Neutrophil (primary cell): ENCODE results near the gene TBC1D5.
"Not testable (repeated sequence)": the region's sequence is repeated elsewhere in the genome, so short reads cannot be mapped to it uniquely, and the experiment has no call there.

Source experiments
- H3K27ac ChIP-seq: fragments of 200-600 bp; sonication (generic); 2 replicates; pipeline ENCODE4 v1.5.1; 2016; ENCODE audit warnings: mild to moderate bottlenecking, moderate library complexity
- H3K27me3 ChIP-seq: fragments of 200-600 bp; sonication (generic); 2 replicates; pipeline ENCODE4 v1.6.0; 2016; ENCODE audit warnings: mild to moderate bottlenecking
- H3K36me3 ChIP-seq: fragments of 200-600 bp; sonication (generic); 2 replicates; pipeline ENCODE4 v1.5.1; 2017
- H3K4me1 ChIP-seq, 2 experiments: fragments of 200-600 bp in 1 of 2; sonication (generic) in 1 of 2; 1 replicate in 1 of 2; 2 replicates in 1 of 2; pipeline versions ENCODE4 v1.5.1 to v1.6.1; 2013 to 2016; ENCODE audit warnings: low read depth in 1 of 2, low read length in 1 of 2, mild to moderate bottlenecking in 1 of 2, moderate library complexity in 1 of 2; ENCODE audit not compliant: control insufficient read depth in 1 of 2, insufficient read depth in 1 of 2
- H3K4me3 ChIP-seq, 2 experiments: fragments of 200-600 bp in 1 of 2; sonication (generic) in 1 of 2; 1 replicate in 1 of 2; 2 replicates in 1 of 2; pipeline ENCODE4 v1.5.1; 2013 to 2016; ENCODE audit warnings: low read depth in 1 of 2, low read length in 1 of 2, mild to moderate bottlenecking in 1 of 2, moderate library complexity in 1 of 2
- H3K9me3 ChIP-seq: fragments of 200-600 bp; sonication (generic); 2 replicates; pipeline ENCODE4 v1.5.1; 2016
- TF ChIP-seq, protein P1 (sequence below): fragments of 200-600 bp; sonication (generic); IDR thresholded peaks from 2 replicates; pipeline ENCODE4 v1.5.1; 2016; ENCODE audit warnings: antibody characterized with exemption

Gene TBC1D5

DNA sequence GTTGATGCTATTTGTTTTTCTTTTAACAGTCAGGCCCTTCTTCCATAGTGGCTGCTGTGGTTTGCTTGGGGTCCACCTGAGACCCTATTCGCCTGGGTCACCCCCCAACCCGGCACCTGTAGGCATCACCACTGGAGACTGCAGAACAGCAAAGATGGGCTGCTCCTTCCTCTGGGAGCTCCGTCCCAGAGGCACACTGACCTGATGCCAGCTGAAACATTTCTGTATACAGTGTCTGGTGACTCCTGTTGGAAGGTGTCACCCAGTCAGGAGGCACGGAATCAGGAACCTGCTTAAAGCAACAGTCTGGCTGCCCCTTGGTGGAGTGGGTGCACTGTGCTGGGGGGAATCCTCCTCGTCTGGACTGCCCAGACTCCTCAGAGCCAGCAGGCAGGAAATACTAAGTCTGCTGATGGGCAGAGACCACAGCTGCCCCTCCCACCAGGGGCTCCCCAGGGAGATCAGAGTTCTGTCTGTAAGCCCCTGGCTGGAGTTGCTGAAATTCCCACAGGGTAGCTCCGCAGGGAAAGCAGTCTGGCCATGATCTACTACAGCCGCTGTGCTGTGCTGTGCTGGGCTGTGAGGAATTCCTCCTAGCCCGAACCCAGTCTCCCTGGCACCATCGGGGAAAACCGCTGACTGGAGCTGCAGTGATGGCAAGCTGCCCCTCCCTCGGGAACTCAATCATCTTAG, 248.2 kb downstream of the TBC1D5 start:
- no peaks in the 10 kb centered on the region for H3K27me3 ChIP-seq
- H3K4me3 ChIP-seq, result no peak overlapping the region
- H3K36me3 ChIP-seq, result no peaks in the 10 kb centered on the region
- H3K27ac ChIP-seq, result no peak overlapping the region
- no peaks in the 10 kb centered on the region for H3K4me1 ChIP-seq
- TF ChIP-seq, protein P1, sequence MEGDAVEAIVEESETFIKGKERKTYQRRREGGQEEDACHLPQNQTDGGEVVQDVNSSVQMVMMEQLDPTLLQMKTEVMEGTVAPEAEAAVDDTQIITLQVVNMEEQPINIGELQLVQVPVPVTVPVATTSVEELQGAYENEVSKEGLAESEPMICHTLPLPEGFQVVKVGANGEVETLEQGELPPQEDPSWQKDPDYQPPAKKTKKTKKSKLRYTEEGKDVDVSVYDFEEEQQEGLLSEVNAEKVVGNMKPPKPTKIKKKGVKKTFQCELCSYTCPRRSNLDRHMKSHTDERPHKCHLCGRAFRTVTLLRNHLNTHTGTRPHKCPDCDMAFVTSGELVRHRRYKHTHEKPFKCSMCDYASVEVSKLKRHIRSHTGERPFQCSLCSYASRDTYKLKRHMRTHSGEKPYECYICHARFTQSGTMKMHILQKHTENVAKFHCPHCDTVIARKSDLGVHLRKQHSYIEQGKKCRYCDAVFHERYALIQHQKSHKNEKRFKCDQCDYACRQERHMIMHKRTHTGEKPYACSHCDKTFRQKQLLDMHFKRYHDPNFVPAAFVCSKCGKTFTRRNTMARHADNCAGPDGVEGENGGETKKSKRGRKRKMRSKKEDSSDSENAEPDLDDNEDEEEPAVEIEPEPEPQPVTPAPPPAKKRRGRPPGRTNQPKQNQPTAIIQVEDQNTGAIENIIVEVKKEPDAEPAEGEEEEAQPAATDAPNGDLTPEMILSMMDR, result no peak
- no peaks in the 10 kb centered on the region for H3K9me3 ChIP-seq

- Histone ChIP-seq H3K9me3 (no peaks in the 10 kb centered on the region), H3K36me3 (no peaks in the 10 kb centered on the region), H3K27me3 (no peaks in the 10 kb centered on the region), H3K27ac (no peak overlapping the region), H3K4me1 (no peaks in the 10 kb centered on the region), H3K4me3 (no peak overlapping the region)
- TF ChIP-seq, protein P1, result no peak
Measured at GRCh38 chr3:17491601-17492000, 250.8 kb downstream of the TBC1D5 start.

- not testable (repeated sequence) for H3K4me1 ChIP-seq, H3K4me3 ChIP-seq, H3K27me3 ChIP-seq, H3K36me3 ChIP-seq, H3K9me3 ChIP-seq, H3K27ac ChIP-seq
Measured at GRCh38 chr3:17491190-17491589, 251.2 kb downstream of the TBC1D5 start.

DNA sequence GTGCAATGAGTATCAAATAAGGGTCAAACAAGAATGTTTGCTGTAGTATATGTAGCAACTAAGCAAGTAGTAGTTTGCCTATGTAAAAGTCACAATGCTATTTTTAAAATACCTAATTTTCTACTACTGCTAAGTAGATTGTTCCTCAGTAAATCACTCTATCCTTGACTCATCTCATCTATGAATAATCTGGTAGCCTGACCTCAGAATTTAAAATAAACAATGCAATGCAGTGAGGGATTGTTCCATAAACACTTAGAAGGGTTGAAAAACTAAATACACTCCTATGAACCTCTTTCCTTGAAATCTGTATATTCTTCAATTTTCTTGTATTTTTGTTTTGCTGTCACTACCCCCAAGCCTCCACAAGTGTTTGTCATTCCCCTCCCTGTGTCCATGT, 253.3 kb downstream of the TBC1D5 start:
- H3K36me3 ChIP-seq, result no peaks in the 10 kb centered on the region
- no peaks in the 10 kb centered on the region for H3K27me3 ChIP-seq
- H3K4me3 ChIP-seq, result no peak overlapping the region
- H3K27ac ChIP-seq, result no peak overlapping the region
- TF ChIP-seq, protein P1, result no peak
- H3K9me3 ChIP-seq, result no peaks in the 10 kb centered on the region
- H3K4me1 ChIP-seq, result no peaks in the 10 kb centered on the region

- H3K4me3 ChIP-seq, result no peak overlapping the region
- H3K9me3 ChIP-seq, result no peaks in the 10 kb centered on the region
- H3K36me3 ChIP-seq, result no peaks in the 10 kb centered on the region
- no peaks in the 10 kb centered on the region for H3K27me3 ChIP-seq
- H3K27ac ChIP-seq, result no peak overlapping the region
- no peaks in the 10 kb centered on the region for H3K4me1 ChIP-seq
- TF ChIP-seq, protein P1, result no peak
Measured at GRCh38 chr3:17481116-17481515, 261.3 kb downstream of the TBC1D5 start.

DNA sequence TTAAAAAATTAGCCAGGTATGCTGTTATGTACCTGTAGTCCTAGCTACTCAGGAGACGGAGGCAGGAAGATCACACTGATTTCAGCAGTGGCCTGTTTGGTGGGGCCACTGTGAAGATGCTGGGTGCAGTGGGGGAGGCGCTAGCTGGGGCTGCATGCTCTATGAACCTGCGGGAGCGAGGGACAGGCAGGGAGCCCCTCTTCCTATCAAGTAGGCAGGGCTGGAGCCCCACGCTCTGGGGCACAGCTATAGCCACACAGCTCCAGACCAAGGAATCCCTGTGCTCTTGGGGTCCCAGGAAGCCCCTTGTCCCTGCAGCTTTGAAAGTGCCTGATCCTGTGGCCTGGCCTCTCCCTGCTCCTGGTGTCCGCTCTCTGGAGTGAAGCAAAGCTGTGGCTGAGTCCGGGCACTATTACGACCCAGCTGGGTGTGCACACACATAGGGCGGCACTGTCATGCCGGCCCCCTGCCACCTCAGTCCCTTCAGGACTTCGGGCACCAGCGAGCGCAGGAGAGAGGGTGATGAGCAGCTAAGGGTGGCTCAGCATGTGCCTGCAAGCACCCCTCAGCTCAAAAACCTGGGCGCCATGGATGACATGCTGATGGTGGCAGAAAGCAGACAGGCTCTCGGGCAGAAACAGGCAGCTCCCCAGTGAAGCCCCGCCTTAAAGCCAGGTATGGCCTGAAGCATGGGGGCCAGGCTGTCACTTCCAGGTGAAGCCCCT, 262.6 kb downstream of the TBC1D5 start:
- no peak overlapping the region for H3K4me3 ChIP-seq

More for the DNA sequence above, 262.6 kb downstream of the TBC1D5 start:
- H3K9me3 ChIP-seq, result no peaks in the 10 kb centered on the region
- no peaks in the 10 kb centered on the region for H3K27me3 ChIP-seq
- no peaks in the 10 kb centered on the region for H3K36me3 ChIP-seq
- no peak overlapping the region for H3K27ac ChIP-seq
- TF ChIP-seq, protein P1, result no peak
- no peaks in the 10 kb centered on the region for H3K4me1 ChIP-seq
